Esophagus muscularis mucosa (tissue), 4 donors: ENCODE measurements around the gene TP53I11. TPM values are rescaled to one million over a fixed set of nuclear protein-coding genes. Genes with fewer than 3 reads are reported as not detected.

Experiments used
- DNase-seq: peaks from one replicate; pipeline ENCODE4 v3.0.0-alpha.2; 2017; ENCODE audit errors: extremely low spot score
- H3K27ac ChIP-seq, 4 donors: fragments of 200-600 bp; sonication (generic); replicated peaks in 1 of 4; 1 replicate in 3 of 4; 2 replicates in 1 of 4; pipeline ENCODE4 v1.5.1; 2016 to 2019; ENCODE audit warnings: mild to moderate bottlenecking in 1 of 4
- H3K27me3 ChIP-seq, 4 donors: fragments of 200-600 bp; sonication (generic); one replicate each; pipeline versions ENCODE4 v1.5.1 to v1.6.0; 2016 to 2019
- H3K36me3 ChIP-seq, 4 donors: fragments of 200-600 bp; sonication (generic); one replicate each; pipeline ENCODE4 v1.5.1; 2016 to 2019
- H3K4me1 ChIP-seq, 4 donors: fragments of 200-600 bp; sonication (generic); one replicate each; pipeline ENCODE4 v1.5.1; 2016 to 2019
- H3K4me3 ChIP-seq, 4 donors: fragments of 200-600 bp; sonication (generic); 1 replicate in 2 of 4; 2 replicates in 2 of 4; pipeline ENCODE4 v1.5.1; 2016 to 2019; ENCODE audit warnings: mild to moderate bottlenecking in 4 of 4, moderate library complexity in 1 of 4
- H3K9me3 ChIP-seq, 4 donors: fragments of 200-600 bp; sonication (generic); 1 replicate in 3 of 4; 2 replicates in 1 of 4; pipeline ENCODE4 v1.5.1; 2016 to 2019
- EP300 ChIP-seq: sonication (generic); formaldehyde crosslinking; IDR thresholded peaks from one replicate; pipeline ENCODE4 v1.6.1; 2017; ENCODE audit warnings: antibody characterized with exemption
- POLR2A ChIP-seq: fragments of 450-650 bp; IDR thresholded peaks from one replicate; pipeline ENCODE4 v1.6.1; 2017; ENCODE audit warnings: antibody characterized with exemption, moderate library complexity, mild to moderate bottlenecking, low read depth
- POLR2AphosphoS5 ChIP-seq, 2 donors: sonication (generic); formaldehyde crosslinking; IDR thresholded peaks; one replicate each; pipeline ENCODE4 v1.6.1; 2017; ENCODE audit warnings: antibody characterized with exemption in 2 of 2
- WGBS: methylation state at CpG from one replicate; pipeline ENCODE4 v1.1.5; 2018; 5-methylcytosine and 5-hydroxymethylcytosine counted together
- intact Hi-C: fragments of 100-400 bp; cut with DNase I; formaldehyde crosslinking; loops from one replicate; pipeline ENCODE4 v1.15.1; 2023
- total RNA-seq, 4 donors: library from RNA; depleted of rRNA; stranded (reverse); fragments of >200 nt; gene quantifications; one replicate each; pipeline versions ENCODE4 v1.1.0 to v1.2.1, GENCODE V29; 2016
- TF ChIP-seq, protein P1 (sequence below), 3 experiments: fragments of 200-600 bp in 2 of 3; fragments of 450-650 bp in 1 of 3; sonication (generic) in 2 of 3; IDR thresholded peaks; one replicate each; pipeline ENCODE4 v1.5.1; 2017 to 2019; ENCODE audit warnings: antibody characterized with exemption in 3 of 3, mild to moderate bottlenecking in 2 of 3, moderate library complexity in 1 of 3

Gene TP53I11
- total RNA-seq, 4 donors from 2014 or later, result 51.1 to 76.1 (median 59.2) TPM

DNA sequence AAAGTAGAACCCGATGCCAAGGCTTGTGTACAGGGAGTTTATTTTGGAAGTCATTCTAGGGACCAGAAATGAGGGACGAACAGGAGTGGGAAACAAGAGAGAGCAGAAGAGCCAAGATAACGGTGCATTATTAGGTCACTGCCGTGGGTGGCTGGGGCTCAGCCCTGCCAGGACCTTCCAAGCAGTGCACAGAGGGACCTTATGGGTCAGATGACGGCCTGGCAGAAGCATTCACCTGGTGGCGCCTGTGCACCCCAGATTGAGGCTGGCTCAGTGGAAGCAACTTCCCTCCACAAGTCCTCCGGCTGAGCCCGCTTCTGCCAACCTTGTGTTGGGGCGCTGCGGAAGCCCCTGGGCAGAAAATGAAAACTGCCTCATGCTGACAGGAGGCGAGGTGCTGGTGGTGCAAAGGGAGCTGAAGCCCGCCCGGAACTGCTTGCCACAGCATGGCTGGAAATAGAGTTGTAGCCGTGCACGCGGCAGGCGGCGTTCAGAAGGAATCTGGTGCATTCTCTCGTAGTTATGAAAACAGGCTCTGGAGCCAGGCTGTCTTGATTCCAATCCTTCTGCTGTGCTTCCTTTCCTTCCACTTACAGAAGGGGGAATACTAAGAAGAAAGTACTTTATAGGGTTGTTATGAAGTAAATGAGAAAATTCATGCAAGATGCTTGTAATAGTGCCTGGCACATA lies 22.2 kb upstream of the TP53I11 start:
- Histone ChIP-seq H3K27me3 (no peaks in the 10 kb centered on the region), H3K4me3 (no peak overlapping the region), H3K9me3 (no peaks in the 10 kb centered on the region), H3K36me3 (no peaks in the 10 kb centered on the region), H3K27ac (no peak overlapping the region), H3K4me1 (peaks cover 3 to 10% (median 7%) of the 10 kb centered on the region in 4 donors)
- intact Hi-C loops, result no loop called here
- no peak for DNase-seq
- WGBS, result 91% methylated on average over 19 of the region's 19 CpGs
- TF ChIP-seq EP300, result no peak

DNA sequence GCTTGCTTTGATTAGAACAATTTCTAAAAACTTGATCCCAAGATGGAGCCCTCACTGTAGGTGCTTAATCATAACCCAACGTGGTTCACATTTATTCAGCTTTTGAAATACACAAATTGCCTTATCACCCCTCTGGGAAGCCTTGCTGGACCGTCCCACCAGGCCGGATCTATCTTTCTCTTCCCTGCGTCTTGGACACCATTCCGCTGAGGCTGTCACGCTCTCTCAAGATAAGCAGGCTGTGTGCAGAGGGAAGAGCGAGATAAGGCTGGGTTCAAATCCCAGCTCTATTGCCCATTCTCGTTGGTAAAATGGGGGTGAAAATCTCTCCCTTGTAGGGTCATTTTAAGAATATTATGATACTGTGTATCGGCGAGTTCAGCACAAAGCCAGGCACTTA lies 20.5 kb upstream of the TP53I11 start:
- intact Hi-C loops, result no loop called here
- WGBS, result 93% methylated on average over 10 of the region's 10 CpGs
- no peaks in the 10 kb centered on the region for H3K9me3 ChIP-seq
- no peak for DNase-seq
- TF ChIP-seq POLR2A (no peak), EP300 (no peak)
- no peaks in the 10 kb centered on the region for H3K27me3 ChIP-seq
- peaks cover 5 to 15% (median 7%) of the 10 kb centered on the region in 4 donors for H3K4me1 ChIP-seq
- H3K27ac ChIP-seq, result no peak overlapping the region
- H3K4me3 ChIP-seq, result no peak overlapping the region
- H3K36me3 ChIP-seq, result no peaks in the 10 kb centered on the region

GRCh38 chr11:44970293-44970692 lies 19.6 kb upstream of the TP53I11 start:
- no peak for DNase-seq
- Histone ChIP-seq H3K36me3 (no peaks in the 10 kb centered on the region), H3K4me3 (no peak overlapping the region), H3K27me3 (no peaks in the 10 kb centered on the region), H3K4me1 (peaks cover 5 to 15% (median 7%) of the 10 kb centered on the region in 4 donors), H3K27ac (no peak overlapping the region), H3K9me3 (no peaks in the 10 kb centered on the region)
- 83% methylated on average over 6 of the region's 6 CpGs for WGBS
- intact Hi-C loops, result no loop called here
- TF ChIP-seq POLR2AphosphoS5 (IDR thresholded peaks at IDR 0.05) (no peak), POLR2A (no peak), EP300 (no peak)
- TF ChIP-seq, protein P1, sequence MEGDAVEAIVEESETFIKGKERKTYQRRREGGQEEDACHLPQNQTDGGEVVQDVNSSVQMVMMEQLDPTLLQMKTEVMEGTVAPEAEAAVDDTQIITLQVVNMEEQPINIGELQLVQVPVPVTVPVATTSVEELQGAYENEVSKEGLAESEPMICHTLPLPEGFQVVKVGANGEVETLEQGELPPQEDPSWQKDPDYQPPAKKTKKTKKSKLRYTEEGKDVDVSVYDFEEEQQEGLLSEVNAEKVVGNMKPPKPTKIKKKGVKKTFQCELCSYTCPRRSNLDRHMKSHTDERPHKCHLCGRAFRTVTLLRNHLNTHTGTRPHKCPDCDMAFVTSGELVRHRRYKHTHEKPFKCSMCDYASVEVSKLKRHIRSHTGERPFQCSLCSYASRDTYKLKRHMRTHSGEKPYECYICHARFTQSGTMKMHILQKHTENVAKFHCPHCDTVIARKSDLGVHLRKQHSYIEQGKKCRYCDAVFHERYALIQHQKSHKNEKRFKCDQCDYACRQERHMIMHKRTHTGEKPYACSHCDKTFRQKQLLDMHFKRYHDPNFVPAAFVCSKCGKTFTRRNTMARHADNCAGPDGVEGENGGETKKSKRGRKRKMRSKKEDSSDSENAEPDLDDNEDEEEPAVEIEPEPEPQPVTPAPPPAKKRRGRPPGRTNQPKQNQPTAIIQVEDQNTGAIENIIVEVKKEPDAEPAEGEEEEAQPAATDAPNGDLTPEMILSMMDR (IDR thresholded peaks at IDR 0.05), result no peak

- Histone ChIP-seq H3K27ac (no peak overlapping the region), H3K4me1 (peaks cover 5 to 15% (median 7%) of the 10 kb centered on the region in 4 donors), H3K27me3 (no peaks in the 10 kb centered on the region), H3K4me3 (no peak overlapping the region), H3K9me3 (no peaks in the 10 kb centered on the region), H3K36me3 (no peaks in the 10 kb centered on the region)
- no peak for DNase-seq
- intact Hi-C loops, result no loop called here
- TF ChIP-seq, protein P1 (IDR thresholded peaks at IDR 0.05), result no peak
- TF ChIP-seq EP300, result no peak
- TF ChIP-seq POLR2A, result no peak
- TF ChIP-seq POLR2AphosphoS5 (IDR thresholded peaks at IDR 0.05), result no peak
- 93% methylated on average over 11 of the region's 12 CpGs for WGBS
Measured at GRCh38 chr11:44969651-44970252, 19.1 kb upstream of the TP53I11 start.

- no peak for TF ChIP-seq POLR2AphosphoS5 (IDR thresholded peaks at IDR 0.05)
- TF ChIP-seq, protein P1 (IDR thresholded peaks at IDR 0.05), result no peak
- TF ChIP-seq EP300, result no peak
- no peak for TF ChIP-seq POLR2A
- Histone ChIP-seq H3K9me3 (no peaks in the 10 kb centered on the region), H3K4me1 (peaks cover 5 to 15% (median 7%) of the 10 kb centered on the region in 4 donors), H3K27me3 (no peaks in the 10 kb centered on the region), H3K36me3 (no peaks in the 10 kb centered on the region), H3K27ac (no peak overlapping the region), H3K4me3 (no peak overlapping the region)
- intact Hi-C loops, result no loop called here
- WGBS, result 74% methylated on average over 3 of the region's 3 CpGs
- no peak for DNase-seq
Measured at GRCh38 chr11:44968510-44968909, 17.8 kb upstream of the TP53I11 start.
